ENCODE measurements around the gene LRP1B. TPM values are rescaled to one million over a fixed set of nuclear protein-coding genes. Genes with fewer than 3 reads are reported as not detected.
"Not testable (repeated sequence)": the region's sequence is repeated elsewhere in the genome, so short reads cannot be mapped to it uniquely, and the experiment has no call there.

The LRP1B gene
- total RNA-seq, 1 experiment from 2014 or later = not detected

- no peaks in the 10 kb centered on the region for H3K9me3 ChIP-seq
- H3K4me3 ChIP-seq = no peak overlapping the region
- no peaks in the 10 kb centered on the region for H3K36me3 ChIP-seq
- DNase-seq = no peak
- no peaks in the 10 kb centered on the region for H3K27me3 ChIP-seq
Measured at GRCh38 chr2:142128105-142128504, 2.7 kb downstream of the LRP1B start.

DNA sequence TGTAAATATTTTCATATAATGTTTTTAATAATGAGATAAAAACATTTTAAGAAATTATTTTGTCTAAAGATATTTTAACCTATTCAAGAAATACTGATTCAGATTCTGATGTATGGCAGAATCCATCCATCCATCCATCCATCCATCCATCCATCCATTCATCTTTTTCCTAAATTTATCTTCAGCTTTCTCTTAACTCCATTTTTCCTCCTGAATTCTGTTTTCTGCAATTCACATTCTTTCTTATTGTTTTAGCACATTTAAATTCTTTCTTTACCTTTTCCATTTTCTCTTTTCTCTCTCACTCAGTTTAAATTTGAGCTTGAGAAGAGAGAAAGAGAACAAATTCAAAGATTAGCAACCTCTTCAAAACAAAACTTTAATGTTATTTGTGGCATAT lies 3.6 kb downstream of the LRP1B start:
- no peak overlapping the region for H3K4me3 ChIP-seq
- DNase-seq = no peak
- no peaks in the 10 kb centered on the region for H3K9me3 ChIP-seq
- H3K27me3 ChIP-seq = no peaks in the 10 kb centered on the region
- no peaks in the 10 kb centered on the region for H3K36me3 ChIP-seq

- DNase-seq = no peak
- no peaks in the 10 kb centered on the region for H3K27me3 ChIP-seq
- H3K36me3 ChIP-seq = no peaks in the 10 kb centered on the region
- no peaks in the 10 kb centered on the region for H3K9me3 ChIP-seq
- H3K4me3 ChIP-seq = no peak overlapping the region
Measured at GRCh38 chr2:142124706-142125105, 6.1 kb downstream of the LRP1B start.

GRCh38 chr2:142119347-142119746 lies 11.5 kb downstream of the LRP1B start:
- Histone ChIP-seq H3K27me3 (no peaks in the 10 kb centered on the region), H3K4me3 (no peak overlapping the region), H3K9me3 (no peaks in the 10 kb centered on the region), H3K36me3 (no peaks in the 10 kb centered on the region)
- DNase-seq = no peak

- H3K4me3 ChIP-seq = no peak overlapping the region
- H3K9me3 ChIP-seq = no peaks in the 10 kb centered on the region
- no peaks in the 10 kb centered on the region for H3K36me3 ChIP-seq
- H3K27me3 ChIP-seq = no peaks in the 10 kb centered on the region
- peak; percentile 85 for DNase-seq
Measured at GRCh38 chr2:142112757-142113221, 18.0 kb downstream of the LRP1B start.

DNA sequence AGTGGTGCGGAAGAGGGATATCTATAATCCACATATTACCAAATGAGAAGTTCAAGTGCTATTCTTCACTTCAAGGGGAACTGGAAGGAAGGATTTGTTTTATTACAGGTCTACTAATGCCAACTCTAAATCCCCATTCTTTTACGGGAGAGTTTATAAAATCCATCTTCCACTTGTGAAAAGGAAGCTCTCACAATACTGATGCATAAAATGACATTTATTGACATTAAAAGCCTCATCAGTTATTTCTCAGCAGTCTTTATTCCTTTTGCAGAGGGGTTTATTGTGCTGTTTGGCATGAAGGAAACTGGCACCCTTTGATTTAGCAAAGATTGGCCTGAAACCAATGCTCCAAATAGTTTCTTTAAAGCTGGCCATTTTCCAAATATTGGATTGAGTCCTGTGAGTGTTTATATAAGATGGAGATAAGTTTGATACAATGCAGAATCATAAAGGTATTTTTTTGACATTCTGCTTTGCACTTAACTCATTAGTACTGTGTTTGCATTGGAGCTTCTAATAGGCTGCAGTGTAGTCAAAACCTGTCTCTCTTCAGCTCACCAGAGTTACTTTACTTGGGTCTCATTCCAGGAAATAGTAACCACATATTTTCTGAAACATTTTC lies 26.6 kb downstream of the LRP1B start:
- no peaks in the 10 kb centered on the region for H3K27me3 ChIP-seq
- no peak overlapping the region for H3K4me3 ChIP-seq
- no peaks in the 10 kb centered on the region for H3K36me3 ChIP-seq
- DNase-seq = no peak
- H3K9me3 ChIP-seq = no peaks in the 10 kb centered on the region

GRCh38 chr2:142100970-142101369 lies 29.8 kb downstream of the LRP1B start:
- H3K27me3 ChIP-seq = no peaks in the 10 kb centered on the region
- no peak overlapping the region for H3K4me3 ChIP-seq
- no peaks in the 10 kb centered on the region for H3K9me3 ChIP-seq
- DNase-seq = peak; percentile 13
- no peaks in the 10 kb centered on the region for H3K36me3 ChIP-seq

DNA sequence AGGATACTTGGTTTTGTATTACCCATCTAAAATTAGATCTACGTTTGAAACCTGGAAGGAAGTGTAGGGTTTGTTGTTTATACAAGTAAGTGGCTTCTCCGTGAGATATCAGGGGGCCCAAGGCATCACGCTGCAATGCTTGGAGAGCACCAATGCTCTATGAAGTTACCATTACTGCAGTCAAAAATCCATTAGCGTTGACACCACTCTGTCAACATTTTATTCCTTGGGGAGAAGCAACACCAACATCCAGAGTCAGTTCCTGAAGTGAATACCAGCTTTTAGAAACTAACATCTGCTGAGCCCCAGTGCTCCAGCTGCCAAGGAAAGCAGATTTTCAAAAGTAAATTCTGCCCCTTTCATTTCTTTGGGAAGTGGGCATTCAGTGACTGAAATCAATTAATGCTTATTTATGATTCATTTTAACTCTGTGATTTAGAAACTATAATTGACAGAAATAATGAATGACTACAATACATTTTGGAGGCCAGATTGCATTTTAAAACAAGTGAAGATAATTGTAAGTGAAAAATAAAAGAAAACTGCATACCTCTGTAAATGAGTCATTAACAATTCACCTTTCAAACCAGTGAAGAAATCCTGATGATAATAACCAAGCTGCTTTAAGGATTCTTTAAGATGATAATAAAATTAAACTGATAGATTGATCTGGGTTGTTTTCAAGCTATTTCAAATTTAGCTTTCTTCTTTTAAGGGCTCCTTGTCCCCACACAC lies 30.5 kb downstream of the LRP1B start:
- H3K36me3 ChIP-seq = no peaks in the 10 kb centered on the region
- DNase-seq = no peak
- H3K4me3 ChIP-seq = no peak overlapping the region
- no peaks in the 10 kb centered on the region for H3K27me3 ChIP-seq
- H3K9me3 ChIP-seq = no peaks in the 10 kb centered on the region

DNA sequence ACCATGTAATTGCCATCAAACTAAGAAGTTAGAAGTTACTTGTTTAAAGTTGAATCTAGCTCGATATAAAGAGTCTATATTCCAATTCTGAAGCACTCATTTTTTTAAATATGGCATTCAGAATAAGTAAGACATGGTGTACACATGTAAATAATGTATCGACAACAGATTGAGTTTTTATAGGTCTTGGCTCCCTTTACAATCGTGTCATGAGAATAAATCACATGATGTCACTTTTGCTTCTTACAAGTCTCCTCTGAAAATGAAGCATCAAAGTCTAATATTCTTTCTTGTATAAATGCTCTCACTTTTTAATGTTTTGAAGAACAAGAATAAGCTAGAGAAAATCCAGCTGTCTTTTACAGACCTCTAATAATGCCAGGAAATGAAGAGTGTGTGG lies 33.1 kb downstream of the LRP1B start:
- no peaks in the 10 kb centered on the region for H3K9me3 ChIP-seq
- H3K27me3 ChIP-seq = no peaks in the 10 kb centered on the region
- no peak overlapping the region for H3K4me3 ChIP-seq
- no peak for DNase-seq
- H3K36me3 ChIP-seq = no peaks in the 10 kb centered on the region

DNA sequence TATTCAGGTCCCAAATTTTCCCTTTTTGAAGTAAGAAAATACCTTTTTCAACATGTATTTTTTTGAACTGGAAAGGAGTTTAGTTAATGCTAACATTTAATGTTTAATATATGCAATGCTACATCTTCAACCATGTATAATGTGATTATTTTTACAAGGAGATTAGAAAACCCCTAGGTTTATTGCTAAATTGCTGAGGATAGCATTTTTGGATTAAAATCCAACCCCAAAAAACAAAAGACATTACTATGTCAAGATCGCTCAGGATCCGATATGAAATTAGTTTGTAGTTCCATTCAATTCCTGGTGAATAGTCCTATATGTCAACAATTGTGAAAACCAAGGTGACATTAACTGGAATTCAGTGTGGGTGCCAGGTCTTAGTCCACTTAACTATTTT lies 35.2 kb downstream of the LRP1B start:
- Histone ChIP-seq H3K4me3 (no peak overlapping the region), H3K27me3 (no peaks in the 10 kb centered on the region), H3K9me3 (no peaks in the 10 kb centered on the region), H3K36me3 (no peaks in the 10 kb centered on the region)
- DNase-seq = no peak

- Histone ChIP-seq H3K9me3 (no peaks in the 10 kb centered on the region), H3K4me3 (no peak overlapping the region), H3K27me3 (no peaks in the 10 kb centered on the region), H3K36me3 (no peaks in the 10 kb centered on the region)
- DNase-seq = no peak
Measured at GRCh38 chr2:142094233-142094632, 36.6 kb downstream of the LRP1B start.

GRCh38 chr2:142088058-142088568 lies 42.7 kb downstream of the LRP1B start:
- Histone ChIP-seq H3K27me3 (no peaks in the 10 kb centered on the region), H3K9me3 (no peaks in the 10 kb centered on the region), H3K4me3 (no peak overlapping the region), H3K36me3 (no peaks in the 10 kb centered on the region)
- DNase-seq = no peak

DNA sequence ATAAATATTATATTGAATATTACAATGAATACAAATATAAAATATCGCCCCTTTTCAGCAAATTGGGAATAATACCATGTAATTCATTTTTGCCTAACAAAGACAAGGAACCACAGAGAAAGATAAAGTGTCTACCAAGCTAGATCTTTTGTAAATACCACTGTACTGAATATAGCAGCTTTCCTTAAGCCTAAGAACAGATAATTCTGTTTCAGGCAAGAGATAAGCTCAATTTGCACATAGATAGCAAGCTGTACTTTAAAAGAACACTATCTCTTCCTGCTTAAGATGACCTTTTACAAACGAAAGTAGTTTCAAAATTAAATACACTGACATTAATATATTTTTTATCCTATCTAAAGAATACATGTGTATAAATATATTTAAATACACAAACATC lies 43.2 kb downstream of the LRP1B start:
- not testable (repeated sequence) for H3K4me3 ChIP-seq, H3K9me3 ChIP-seq, DNase-seq, H3K36me3 ChIP-seq, H3K27me3 ChIP-seq

DNA sequence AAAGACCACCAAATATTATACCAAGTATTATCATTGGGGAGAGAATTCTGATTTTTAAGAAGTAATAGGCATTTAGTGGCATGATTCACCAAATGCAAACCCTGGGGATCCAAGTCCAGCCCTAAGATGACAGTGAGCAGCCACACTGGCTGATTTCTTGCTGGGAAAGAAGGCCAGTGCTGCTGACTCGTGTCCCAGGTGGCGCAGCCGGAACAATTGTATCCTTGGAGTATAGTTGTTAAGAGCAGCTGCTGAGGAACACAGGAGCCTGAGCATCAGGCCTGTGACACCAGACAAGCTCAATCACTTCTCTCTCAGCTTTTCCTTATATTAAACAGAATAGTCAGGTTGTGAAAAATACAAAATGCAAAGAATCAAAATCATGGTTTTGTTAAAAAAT lies 48.4 kb downstream of the LRP1B start:
- Histone ChIP-seq H3K9me3 (no peaks in the 10 kb centered on the region), H3K36me3 (no peaks in the 10 kb centered on the region), H3K4me3 (no peak overlapping the region), H3K27me3 (no peaks in the 10 kb centered on the region)
- no peak for DNase-seq

DNA sequence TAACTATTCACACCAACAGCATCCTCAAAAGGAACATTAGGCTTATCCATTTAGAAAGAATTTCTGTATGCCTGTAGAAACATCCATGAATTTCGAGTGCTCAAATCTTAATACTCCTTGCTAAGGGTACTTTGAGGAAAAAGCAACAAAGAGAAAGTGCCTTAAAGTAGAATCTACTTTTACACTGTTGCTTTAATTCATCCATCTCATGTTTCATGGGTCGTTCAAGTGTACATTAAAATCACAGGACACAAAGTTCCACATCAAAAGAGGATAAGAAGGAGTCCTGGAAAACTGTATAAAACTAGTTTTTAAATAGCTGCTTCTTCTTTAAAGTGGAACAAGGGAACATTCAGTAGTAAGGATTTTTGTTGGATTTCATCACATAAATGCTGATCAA lies 54.5 kb downstream of the LRP1B start:
- DNase-seq = no peak
- no peaks in the 10 kb centered on the region for H3K9me3 ChIP-seq
- no peaks in the 10 kb centered on the region for H3K27me3 ChIP-seq
- H3K36me3 ChIP-seq = no peaks in the 10 kb centered on the region
- no peak overlapping the region for H3K4me3 ChIP-seq

- no peaks in the 10 kb centered on the region for H3K9me3 ChIP-seq
- H3K27me3 ChIP-seq = no peaks in the 10 kb centered on the region
- DNase-seq = no peak
- H3K4me3 ChIP-seq = no peak overlapping the region
- H3K36me3 ChIP-seq = no peaks in the 10 kb centered on the region
Measured at GRCh38 chr2:142075826-142076225, 55.0 kb downstream of the LRP1B start.

DNA sequence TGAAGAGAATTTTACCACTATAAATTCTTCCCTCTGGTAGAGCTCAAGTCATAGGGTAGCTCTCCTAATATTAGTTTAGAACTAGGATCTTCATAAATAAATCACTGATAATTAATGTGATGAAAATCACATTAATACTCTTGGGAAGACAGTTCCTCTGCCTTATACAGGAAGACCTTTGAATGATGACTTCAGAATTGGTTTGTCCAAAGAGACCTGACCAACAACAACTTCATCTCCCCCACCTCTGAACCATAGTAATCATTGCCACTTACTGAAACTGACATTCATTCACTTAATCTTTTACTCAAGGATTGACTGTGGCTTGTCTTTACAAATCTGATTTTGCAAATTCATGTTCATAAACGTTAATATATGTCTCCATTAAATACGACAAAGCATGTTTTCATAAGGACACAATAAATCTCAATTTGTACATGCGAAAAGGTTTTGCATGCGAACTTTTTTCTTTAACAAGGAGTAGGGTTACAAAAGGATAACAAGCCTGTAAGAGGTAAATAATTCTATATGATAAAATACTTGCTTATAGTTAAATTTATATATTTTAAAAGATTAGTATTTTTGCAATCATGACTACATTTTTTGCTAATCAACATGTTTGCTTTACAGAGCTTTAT lies 61.4 kb downstream of the LRP1B start:
- Histone ChIP-seq H3K27me3 (no peaks in the 10 kb centered on the region), H3K9me3 (no peaks in the 10 kb centered on the region), H3K4me3 (no peak overlapping the region), H3K36me3 (no peaks in the 10 kb centered on the region)
- DNase-seq = no peak

DNA sequence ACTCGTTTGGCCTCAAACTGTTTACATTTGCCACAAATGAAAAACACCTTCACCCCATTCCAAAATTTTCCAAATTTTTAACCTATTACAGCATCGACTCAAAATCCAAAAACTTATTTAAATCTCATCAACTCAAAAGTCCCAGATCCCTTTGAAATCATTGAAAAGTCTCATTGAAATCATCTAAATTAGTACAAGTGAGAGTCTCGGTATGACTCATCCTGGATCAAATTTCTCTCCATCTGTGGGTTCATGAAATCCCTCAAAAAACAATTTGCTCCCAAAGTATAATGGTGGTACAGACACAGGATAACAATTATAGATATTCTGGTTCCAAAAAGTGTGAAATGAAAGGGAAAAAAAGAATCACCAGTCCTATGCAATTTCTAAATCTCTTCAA lies 65.1 kb downstream of the LRP1B start:
- Histone ChIP-seq H3K36me3 (no peaks in the 10 kb centered on the region), H3K27me3 (no peaks in the 10 kb centered on the region), H3K4me3 (no peak overlapping the region), H3K9me3 (no peaks in the 10 kb centered on the region)
- DNase-seq = no peak

All from MG63 (cell line).